DMS153 (cell line): ENCODE data around the gene GARIN5B.
A peak's percentile ranks its signal among the peaks of the same experiment; 100 is the strongest.

Experiments used
- DNase-seq: peaks from one replicate; lab custom pipeline; 2025; lab: John Stamatoyannopoulos, UW

GARIN5B gene

DNA sequence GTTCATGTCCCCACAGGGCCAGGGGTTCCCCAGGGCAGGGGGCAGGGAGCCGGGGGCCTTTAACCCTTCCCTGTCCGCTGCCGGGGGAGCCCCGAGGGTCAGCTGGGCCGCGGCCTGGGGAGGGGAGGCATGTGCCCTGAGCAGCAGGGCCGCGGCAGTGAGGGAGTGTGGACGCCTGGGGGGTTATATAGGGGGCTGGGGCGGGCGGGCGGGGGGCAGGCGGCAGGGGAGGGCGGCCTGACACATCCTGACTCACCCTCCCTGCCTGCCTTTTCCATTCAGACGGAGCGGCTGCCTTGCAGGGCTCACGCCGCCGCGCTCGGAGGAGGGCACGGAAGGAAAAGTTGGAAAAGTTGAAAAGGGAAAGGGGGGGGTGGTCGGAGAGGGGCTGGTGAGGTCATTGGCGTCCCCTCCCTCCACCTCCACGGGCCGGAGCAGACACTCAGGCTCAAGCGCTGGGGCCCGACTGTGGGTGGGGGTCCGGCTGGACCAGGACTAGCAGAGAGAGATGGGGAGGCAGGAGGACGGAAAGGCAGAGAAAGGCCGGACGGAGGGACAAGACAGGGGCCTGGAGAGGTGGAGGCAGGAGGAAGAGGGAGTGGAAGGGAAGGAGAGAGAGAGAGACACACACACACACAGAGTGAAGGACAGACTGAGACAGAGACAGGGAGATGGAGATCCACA is 7.4 kb upstream of the GARIN5B start, which contains the start of gene IL11:
Gene IL11 (minus strand): TSS at position 159 of the 684 bp plus-strand sequence. CDS start 153 bp downstream, at position 6.
- DNase-seq, result no peak

DNA sequence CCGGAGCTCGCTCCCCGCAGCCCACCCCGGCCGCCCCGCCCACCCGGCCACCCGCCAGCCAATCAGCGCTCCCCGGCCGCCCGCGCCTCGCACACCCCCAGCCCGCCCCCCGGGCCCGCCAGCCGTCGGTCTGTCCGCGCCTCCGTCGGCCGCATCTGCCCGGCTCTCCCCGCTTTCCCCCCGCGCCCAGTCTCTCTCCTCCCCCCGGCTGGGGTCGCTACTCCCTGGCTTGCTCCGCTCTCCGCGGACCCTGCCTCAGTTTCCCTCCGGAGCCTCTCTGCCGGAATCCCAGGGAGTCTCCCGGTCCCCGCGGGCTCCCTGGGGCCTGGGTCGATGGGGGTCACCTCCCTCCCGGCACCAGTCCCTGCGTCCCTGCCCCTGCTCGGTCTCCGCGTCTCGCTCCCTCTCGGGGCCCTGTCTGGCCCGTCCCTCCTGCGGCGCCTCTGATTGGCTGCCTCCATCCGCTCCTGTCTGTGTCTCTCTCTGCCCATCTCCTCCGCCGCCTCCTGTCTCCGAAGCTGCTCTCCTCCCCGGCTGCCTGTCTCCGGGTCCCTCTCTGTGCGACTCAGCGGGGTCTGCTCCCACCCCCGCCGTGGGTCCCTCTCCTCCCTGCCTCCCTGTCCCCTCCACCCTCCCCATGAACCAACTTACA is 6.7 kb upstream of the GARIN5B start:
- DNase-seq, result no peak

DNA sequence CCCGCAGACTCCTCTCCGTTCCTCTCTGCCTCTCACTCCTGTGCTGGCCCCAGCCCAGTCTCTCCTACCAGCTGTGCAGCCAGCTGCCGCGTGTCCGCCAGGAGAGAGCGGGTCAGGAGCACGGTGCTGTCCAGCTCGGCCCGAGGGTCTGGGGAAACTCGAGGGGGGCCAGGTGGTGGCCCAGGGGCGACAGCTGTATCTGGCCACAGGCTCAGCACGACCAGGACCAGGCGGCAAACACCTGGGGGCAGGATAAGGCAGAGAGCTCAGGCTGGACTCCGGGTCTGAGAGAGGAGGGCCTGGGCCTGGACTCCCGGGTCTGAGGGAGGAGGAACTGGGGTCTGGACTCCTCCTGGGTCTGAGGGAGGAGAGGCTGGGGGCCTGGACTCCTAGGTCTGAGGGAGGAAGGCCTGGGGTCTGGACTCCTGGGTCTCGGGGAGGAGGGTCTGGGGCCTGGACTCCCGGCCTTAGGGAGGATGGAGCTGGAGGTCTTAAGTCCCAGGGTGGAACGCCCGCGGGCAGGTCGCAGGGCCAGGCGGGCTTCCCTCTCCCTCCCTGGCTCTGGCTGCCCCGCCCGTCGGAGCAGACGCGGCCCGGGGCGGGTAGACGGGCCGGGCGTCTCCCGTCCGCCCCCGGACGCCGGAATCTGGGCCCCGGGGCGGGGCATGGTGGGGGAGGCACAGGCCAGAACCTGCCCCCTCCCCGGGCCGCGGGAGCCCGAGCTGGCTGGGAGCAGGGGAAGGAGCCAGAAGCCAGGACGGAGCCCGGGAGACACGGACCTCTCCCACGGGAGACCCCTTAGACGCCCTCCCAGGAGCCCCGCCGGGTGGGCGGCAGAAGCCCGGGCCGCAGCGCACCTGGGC is 5.9 kb upstream of the GARIN5B start:
- DNase-seq, result no peak

DNA sequence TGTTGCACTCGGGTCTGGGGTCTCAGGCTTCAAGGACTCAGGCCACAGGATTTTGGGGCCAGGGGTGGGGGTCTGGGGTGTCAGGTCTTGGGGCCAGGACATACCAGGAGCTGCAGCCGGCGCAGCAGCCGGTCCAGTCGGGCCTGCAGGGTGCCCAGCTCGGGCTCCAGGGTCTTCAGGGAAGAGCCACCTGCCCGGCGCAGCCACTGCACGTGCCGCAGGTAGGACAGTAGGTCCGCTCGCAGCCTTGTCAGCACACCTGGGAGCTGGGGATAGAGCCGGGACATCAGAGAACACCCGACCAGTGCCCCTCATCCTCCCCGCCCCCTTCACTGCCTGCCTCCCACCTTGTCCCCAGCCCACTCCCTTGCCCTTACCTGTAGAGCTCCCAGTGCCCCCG is 5.0 kb upstream of the GARIN5B start:
- no peak for DNase-seq

DNA sequence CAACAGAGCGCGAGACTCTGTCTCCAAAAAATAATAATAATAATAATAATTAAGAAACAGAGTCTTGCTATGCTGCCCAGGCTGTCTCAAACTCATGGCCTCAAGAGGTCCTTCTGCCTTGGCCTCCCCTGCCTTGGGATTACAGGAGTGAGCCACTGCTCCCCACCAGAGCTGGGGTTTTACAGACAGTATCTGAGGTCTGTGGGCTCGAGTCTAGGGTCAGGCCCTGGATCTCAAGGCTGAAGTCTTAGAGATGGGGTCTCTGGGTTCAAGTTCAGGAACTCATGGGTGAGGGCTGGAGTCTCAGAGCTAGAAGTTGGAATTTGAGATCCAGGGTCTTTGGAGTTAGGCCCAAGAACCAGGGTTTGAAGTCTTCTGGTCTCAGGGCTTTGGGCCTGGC is 3.7 kb upstream of the GARIN5B start:
- no peak for DNase-seq

DNA sequence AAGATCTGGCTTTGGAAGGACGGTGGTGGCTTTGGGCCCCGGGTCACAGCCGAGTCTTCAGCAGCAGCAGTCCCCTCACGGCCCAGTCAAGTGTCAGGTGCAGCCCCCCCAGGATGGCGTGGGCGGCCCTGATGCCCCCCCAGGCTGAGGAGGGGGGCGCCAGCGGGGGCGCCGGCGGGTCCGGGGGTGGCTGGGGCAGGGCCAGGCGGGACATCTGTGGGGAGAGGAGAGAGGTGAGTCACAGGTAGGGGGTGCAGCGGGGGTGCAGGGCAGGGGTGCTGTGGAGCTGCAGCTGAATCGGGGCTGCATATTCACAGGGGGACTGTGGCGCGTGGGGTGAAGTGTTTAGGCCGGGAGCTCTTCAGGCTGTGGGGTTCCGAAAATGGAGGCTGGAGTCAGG is 2.9 kb upstream of the GARIN5B start:
- no peak for DNase-seq

DNA sequence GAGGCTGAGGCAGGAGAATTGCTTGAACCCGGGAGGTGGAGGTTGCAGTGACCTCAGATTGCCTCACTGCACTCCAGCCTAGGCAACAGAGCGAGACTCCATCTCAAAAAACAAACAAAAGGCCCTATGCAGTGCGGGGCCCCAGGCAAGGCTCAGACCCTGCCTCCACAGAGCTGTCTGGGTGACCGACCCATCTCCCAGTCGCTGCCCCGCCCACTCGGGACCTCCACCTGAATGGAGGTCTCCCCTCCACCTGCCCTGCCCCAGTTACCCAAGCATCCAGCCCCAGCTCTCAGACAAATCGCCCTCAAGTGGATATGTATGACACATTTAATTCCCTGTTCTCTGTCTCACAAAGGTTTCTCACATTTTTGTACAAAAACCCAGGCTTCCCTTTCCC is 2.2 kb upstream of the GARIN5B start:
- DNase-seq, result no peak

DNA sequence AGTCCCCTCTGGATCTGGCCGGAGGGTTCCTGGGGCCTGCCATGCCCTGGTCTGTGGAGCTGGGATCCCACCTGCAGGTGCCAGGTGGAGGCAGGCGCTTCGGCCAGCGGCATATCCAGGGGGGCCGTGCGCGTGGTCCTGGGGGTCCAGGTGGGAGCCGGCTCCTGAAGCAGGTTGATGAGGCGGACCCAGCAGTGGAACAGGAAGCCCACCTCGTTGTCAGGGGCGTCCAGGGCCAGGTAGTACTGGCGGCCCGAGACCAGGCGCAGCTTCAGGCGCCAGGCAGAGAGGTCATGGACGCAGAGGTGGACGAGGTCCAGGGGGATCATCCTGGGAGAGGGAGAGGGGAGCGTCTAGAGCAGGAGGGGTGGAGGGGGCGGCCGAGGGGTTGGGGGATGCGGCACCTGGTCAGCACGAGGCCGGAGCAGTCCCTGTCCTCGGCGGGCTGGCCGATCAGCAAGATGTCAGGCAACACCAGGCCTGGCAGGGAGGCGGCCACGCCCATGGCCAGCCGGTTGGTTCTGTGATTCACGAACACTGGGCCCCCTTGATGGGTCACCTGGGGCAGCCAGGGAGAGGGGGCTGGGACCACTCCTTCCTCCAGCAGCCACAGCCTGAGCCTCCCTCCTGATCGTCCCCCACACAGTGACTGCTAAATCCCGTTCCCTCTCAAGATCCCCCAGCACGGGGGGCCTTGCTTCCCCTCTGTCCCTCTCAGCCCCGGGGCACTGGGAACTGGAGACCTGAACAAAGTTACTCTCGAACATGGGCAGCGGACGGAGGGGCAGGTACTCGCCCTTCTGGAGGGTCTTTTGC is 678 bp downstream of the GARIN5B start:
- DNase-seq, result no peak

DNA sequence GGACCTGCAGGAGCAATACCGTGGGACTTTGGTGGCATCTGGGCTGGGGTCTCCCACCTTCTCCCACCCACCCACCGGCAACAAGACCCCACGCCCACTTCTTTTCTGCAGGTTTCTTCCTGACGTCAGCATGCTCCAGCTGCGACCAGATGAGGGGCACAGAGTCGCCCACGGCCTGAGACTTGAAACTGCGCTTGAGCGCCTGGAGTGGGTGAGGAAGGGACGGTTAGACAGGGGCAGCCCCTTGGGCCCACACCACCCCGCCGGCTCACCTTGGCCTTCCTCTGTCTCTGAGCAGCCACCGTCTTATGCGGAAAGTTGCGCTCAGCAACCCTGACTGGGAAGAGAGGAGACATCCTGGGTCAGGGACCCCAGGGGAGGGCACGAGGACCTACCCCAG is 2.2 kb downstream of the GARIN5B start:
- no peak for DNase-seq

DNA sequence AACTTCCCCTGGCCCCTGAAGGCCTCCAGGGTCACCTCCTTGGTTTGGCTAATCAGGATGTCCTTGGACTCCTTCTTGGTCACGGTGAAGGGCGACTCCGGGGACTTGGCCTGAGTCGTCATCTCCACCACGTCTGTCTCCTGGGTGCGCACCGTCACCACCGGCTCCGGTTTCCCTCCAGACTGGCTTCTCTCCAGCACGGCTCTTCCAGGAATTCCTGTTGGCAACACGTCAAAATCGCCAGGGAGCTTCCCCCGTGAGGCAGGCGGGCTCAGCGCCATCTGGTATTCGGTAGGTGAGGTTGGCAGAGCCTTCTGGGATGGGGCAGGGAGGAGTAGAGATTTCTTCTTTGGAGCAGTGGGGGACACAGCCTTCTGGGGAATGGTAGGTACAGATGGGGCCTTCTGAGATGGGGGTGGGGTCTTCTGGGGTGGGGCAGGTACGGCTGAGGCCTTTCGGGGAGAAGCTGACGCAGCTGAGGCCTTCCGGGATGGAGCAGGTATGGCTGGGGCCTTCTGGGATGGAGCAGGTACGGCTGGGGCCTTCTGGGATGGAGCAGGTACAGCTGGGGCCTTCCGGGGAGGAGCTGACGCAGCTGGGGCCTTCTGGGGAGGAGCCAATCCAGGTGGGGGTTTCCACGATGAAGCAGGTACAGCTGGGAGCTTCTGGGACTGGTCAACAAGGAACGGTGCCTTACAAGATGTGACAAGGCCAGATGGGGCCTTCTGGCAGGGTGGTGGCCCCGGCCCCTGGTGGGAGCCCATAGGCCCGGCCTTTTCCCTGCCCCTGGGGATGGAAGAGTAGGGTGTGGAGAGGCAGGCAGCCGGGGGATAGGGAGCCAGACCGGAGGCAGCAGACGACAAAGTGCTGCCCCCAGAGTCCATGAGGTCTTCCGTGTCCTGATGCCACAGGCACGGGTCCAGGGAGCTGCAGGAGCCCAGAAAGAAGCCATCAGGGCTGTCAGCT is 3.8 kb downstream of the GARIN5B start:
- DNase-seq, result peak; percentile 19

DNA sequence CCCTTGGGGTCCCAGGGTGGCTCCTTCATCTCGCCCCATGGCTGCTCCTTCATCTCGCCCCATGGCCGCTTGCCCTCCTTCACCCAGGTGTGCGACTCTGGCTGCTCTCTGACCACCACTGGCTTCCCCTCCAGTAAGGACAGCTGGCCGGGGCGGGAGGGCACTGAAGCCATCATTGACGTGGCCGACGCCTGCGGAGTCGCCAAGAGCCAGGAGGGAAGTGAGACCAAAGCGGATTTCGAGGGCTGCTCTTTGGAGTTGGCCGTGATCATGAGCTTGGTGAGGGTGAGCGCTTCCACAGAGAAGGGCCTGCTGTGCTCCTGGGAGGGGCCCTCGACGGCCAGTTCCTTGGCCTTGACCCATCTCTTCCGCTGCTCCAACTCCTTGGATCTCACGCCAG is 4.6 kb downstream of the GARIN5B start:
- DNase-seq, result no peak

DNA sequence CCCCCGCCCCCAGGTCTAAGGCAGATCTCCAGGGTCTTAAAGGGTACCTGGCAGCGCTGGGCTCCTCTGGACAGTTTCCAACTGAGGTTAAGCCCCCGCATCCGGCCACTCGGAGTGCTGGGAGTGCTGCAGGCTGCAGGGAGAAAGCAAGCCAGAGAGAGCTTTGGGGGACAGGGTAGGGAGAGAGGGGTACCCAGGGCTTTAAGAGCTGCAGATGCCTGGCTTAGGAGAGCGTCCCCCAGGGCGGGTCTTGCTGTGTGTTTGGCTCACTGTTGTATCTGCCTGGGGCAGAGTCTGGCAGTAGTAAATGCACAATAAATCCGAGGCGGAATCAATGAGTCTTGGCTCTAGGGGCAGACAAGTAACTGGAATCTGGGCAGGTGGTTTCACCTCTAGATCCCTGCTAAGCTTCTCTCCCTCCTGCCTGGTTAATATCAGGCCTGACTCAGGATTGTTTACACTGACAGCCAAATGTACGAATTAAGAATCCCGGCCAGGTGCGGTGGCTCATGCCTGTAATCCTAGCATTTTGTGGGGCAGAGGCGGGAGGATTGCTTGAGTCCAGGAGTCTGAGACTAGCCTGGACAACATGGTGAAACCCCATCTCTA is 7.7 kb downstream of the GARIN5B start:
- no peak for DNase-seq

DNA sequence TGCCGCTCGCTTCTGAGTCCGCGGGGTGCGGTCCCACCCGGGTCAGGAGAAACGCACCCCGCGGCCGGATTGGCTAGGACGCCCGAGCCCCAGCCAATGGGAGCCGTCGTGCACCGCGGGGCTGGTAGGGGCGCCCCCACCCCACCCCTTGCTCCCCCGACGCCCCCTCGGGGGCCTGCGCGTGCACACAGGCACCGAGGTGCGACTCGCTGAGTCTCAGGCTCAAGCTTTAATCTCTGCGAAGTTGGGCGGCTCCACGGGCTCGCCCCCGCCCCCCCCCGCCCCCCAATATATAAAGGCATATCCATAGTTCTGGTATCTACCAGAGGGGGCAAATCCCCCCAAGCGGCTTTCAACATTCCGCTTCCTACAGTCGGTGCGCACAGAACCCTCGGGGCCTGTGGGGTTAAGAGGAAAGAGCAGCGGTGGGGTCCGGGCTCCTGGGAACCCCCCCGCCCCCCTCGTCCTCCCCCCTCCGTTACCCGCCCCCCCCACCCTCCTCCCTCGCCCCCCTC is 8.3 kb downstream of the GARIN5B start, which contains the start of gene COX6B2:
Gene COX6B2 (minus strand): TSS at position 22 of the 515 bp plus-strand sequence. CDS start 198 bp downstream, outside the sequence.
- DNase-seq, result no peak

DNA sequence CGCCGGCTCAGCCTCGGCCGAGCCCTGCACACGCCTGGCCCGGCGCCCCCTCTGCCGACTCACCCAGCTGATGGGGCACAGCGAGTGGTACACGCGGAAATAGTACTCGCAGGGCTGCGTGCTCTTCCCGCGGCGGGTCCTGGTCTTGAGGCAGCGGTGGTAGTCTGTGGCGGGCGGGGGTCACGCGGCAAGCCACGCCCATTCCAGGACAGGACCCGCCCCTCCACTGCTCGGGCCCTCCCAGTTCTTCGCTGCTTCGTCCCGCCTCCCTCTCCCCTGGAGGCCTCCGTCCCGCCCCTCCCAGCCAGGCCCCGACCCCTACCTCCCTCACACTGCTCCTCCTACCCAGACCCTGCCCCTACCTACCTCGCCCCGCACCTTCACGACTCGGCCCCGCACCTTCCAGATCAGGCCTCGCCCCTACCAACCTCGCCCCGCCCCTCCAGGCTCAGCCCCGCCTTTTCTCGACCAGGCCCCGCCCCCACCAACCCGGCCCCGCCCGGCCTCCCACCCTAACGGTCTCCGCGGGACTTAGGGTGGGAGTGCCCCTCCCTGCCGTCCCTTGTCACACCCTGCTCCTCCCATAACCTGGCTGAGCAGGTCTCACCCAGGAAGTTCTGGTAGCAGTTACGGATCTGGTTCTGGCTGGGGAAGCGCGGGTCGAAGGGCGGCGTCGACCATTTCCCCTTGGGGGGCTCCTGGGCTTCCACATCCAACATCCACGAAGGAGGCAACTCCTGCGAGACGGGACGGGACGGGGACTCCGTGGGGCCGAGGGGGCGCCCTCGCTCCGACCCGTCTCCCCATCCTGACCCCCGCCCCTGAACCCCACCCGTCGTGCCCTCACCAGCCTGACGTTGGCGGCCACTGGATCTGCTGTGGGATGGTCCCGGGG is 9.0 kb downstream of the GARIN5B start:
- no peak for DNase-seq

DNA sequence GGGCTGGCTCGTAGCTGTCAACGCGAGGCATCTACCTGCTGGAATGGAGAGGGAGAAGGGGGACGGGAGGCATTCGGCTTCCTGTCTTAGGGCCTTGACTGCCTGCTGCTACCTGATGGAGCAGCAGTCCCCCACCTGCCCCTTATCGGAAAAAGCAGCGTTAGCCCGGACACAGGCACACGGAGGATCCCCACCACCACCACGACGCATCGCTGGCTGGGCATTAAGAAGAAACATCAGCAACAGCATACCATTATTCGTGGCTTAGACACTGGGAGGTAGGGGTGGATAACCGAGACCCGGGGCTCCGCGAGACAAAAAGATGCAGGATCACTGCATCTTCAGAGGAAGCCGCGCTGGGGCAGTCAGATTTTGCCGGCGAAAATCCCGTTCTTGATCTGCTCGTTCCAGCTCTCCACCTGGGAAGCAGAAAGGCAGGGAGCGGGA is 9.7 kb downstream of the GARIN5B start:
- DNase-seq, result no peak

DNA sequence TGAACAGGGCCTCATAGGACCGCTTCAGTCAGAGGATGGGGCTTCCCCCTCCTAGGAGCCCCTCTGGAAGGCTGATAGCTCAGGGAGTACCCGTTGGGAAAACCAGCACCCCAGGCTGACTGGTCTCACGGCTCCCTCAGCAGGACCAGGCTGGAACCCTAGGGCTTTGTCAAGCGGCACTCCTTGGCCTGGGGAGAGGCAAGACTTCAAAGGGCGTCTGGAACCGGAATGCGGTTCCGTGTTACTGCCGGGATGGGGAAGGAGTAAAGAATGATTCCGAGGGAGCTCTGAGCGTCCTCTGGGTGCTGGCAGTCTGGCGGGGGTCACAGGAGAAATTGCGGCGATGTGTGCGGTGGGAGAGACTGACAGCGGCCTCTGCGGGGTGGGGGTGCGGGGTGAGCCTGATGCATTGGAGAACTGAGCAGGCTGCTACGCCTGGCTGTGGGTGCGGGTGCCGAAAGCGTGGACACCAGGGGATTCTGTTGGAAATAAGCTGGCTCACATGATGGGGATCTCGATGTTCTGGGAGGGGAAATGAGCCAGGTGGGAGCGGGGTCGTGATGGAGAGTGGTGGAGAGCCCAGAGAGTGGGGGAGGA is 10.4 kb downstream of the GARIN5B start:
- no peak for DNase-seq

DNA sequence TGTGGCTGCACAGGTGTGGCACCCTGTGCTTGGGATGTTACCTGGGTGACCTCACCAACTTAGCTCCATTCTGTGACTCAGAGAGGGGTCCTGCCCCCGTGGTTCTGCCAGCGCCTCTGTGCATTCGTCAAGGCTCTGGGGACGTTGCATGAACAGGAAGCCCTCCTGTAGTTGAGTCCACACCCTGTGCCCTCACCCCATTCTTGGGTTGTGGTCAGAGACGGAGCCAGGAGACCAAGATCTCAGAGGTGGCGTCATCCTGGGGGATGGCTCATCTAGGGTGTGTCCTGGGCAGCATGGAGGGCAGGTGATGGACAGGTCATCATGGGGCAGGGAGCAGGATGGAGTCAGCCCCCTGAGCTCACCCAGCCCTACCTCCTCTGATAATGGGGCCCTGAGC is 11.0 kb downstream of the GARIN5B start:
- DNase-seq, result no peak

DNA sequence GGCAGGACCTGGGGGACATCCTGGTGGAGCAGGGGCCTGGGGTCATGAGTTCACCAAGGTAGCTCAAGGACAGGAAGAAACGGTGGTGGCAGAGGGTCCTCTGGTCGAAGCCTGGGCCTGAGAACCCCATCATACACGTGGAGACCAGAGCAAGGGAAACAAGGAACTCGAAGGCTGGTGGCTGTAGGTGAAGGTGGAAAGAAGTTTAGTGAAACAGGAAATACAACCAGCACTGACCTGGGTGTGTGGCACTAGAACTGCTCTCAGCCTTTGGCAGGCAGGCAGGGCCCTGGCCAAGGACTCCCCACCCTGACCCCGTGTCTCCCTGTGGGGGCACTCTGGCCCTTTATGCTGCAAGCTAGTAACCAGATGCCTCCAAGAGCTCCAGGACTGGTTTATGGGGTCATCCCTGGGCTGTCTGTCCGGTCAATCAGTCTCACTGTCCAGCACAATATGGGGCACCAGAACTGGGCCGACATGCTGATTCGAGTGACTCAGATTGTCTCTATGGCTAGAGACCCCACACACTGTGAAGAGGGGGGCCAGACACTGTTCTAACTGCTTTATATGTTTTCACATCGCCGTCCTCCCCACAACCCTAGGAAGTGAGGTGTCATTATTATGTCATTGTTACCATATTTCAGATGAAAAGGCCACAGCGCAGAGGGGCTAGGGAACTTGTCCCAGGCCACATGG is 12.3 kb downstream of the GARIN5B start:
- DNase-seq, result no peak
